Frontal cortex (tissue), 4 donors: Measurements from ENCODE around the gene HNRNPLL. TPM values are rescaled to one million over a fixed set of nuclear protein-coding genes. Genes with fewer than 3 reads are reported as not detected.
A peak's percentile ranks its signal among the peaks of the same experiment; 100 is the strongest.

Experiments
- DNase-seq, 2 donors: peaks; one replicate each; pipeline ENCODE4 v3.0.0; 2012; ENCODE audit warnings: low spot score in 2 of 2
- FAIRE-seq: peaks from 2 replicates; lab custom pipeline; 2012; peaks lifted over from hg19 to GRCh38; lab: Jason Lieb, UNC
- total RNA-seq: library from RNA; depleted of rRNA; stranded (reverse); fragments of >200 nt; gene quantifications from one replicate; pipeline ENCODE4 v1.2.3, GENCODE V29; 2014
- donor health status: control.
- donor health status: control.
- donor health status: control.

Gene HNRNPLL
- total RNA-seq, 1 donor from 2014 or later, result 77.9 TPM

DNA sequence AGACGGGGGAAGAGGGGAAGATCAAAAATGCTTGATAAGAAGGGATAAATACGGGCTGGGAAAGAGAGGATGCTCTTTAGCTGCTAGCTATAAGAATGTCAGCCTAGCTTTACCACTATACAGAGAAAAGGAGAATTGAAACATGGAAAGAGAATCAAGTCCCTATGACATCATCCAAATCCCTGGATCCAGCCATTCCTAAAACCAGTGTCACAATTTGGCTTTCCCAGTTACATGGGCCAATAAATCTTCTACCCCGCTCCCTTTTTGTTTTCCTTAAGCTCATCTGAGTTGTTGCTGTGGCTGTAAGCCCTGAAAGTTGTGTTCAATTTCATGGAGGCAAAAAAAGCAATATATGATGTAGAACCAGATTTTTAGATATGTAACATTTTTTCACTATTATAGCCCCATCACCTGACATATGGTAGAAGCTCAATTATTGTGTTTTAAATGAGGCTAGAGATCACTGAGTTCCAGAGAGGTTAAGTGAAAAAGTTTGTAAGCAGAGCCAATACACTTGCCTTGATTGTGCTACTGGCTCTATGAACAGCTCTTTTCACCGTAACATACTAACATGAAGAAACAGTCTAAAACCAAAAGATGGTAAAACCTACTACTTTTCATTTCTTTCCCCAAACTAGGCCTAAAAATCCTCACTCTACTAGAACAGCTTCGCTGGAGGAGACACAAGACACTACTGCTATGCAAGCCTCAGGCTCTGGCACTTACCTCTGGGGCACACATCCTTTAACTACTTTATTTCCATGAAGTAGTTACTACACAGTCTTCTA is 4.3 kb downstream of the HNRNPLL start:
- no peak for FAIRE-seq

DNA sequence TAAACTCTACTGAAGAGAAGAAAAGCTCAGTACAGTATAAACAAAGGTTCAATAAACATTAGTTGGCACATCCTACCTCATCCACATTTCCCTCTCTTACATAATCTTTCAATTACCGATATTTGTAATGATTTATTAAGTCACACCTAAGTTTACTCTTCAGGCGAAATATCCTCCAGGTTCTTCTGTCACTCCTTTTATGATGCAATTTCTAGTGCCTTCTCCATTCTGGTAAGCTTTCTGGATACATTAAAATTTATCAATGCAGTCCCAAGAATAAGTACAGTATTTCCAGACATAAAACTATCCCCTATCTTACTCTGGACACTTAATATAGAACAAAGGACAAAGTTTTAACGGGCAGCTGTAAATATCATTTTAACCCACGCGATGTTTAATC is 5.6 kb downstream of the HNRNPLL start:
- FAIRE-seq (no peak), DNase-seq (no peak)

More for the DNA sequence above, 4.3 kb downstream of the HNRNPLL start:
- no peak for DNase-seq

DNA sequence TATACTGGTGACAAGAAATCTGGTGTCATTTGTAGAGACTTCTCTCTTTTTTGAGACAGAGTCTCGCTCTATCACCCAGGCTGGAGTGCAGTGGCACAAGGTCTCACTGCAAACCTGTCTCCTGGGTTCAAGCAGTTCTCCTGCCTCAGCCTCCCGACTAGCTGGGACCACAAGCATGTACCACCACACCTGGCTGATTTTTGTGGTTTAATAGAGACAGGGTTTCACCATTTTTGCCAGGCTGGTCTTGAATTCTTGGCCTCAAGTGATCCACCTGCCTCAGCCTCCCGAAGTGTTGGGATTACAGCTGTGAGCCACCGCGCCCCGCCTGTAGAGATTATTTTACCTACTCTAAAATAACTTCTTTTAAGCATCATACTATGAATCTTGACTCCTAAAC is 6.5 kb downstream of the HNRNPLL start:
- FAIRE-seq (no peak), DNase-seq (no peak)

DNA sequence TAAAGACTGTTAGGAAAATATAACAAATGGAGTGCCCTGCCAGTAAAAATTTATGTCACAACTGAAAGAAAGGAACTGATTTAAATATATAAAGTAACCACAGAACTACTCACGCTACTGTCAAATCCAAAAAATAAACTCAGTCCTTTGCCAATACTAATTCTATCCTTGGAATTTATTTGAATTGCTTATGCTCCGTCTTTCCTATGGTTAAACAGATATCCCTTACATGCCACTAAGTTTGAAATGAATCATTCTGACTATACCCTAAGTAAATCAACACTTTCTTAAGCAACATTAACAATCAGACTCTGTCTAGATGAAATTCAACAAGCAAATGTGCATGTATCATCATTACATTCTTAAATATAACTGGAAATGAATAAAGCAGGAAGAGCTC is 9.8 kb downstream of the HNRNPLL start:
- DNase-seq, result no peak
- no peak for FAIRE-seq

GRCh38 chr2:38591152-38591551 is 11.6 kb downstream of the HNRNPLL start:
- FAIRE-seq (no peak), DNase-seq (no peak)

DNA sequence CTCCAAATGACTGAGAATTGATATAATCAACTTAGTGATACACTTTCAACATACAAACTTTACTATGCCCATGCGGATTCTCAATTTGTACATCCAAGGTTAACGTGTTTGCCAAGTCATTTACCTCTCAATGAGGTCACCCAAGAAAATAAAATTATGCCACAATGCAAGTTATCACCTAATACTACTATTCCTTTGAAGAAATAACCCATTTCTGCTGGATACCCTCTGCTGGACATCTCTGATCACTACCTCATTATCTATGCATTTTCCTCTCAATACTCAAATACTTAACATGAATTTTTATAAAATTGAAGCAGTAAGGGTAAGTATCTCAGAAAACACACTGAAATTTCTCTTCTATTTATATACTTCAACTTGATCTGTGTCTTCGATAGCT is 12.7 kb downstream of the HNRNPLL start:
- FAIRE-seq, result no peak
- DNase-seq, result no peak

DNA sequence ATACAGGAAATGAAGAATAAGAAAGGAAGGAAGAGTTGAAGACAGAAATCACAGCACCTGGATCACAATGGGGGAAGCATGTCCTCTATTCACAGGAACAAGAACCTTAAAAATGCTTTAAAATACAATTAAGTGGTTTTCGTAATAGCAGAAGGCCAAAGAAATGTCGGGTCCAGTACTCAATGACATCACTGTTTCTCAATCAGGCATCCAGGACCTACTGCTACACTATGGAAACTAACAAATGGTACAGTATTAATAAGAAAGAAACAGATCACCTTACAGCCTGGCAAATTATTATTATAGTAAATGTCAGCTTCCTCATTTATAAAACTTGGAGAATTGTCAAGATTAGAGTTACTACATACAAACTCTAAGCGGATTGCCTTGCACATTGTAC is 15.8 kb downstream of the HNRNPLL start:
- FAIRE-seq (no peak), DNase-seq (no peak)

DNA sequence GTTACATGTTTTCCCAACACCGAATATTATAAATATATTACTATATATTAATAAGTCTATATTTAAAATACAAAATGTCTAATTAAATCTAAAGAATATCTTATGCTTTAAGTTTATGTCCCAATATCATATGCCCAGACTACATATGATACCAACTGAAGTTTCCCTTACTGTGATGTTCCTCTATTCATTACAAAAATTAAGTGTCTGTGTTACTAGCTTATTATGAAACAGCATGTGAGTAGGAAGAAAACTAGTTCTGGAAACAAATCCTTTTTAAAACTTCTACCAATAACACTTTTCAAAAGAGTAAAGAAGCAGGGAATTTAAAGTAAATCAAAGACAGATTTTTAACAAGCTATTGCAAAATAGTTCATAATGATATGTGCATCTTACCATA is 17.8 kb downstream of the HNRNPLL start:
- DNase-seq (no peak), FAIRE-seq (no peak)

- FAIRE-seq (no peak), DNase-seq (no peak)
Observed at GRCh38 chr2:38583994-38584393, 18.7 kb downstream of the HNRNPLL start.

- FAIRE-seq, result peak; percentile 24
- DNase-seq, result no peak
Observed at GRCh38 chr2:38583524-38583923, 19.2 kb downstream of the HNRNPLL start.

DNA sequence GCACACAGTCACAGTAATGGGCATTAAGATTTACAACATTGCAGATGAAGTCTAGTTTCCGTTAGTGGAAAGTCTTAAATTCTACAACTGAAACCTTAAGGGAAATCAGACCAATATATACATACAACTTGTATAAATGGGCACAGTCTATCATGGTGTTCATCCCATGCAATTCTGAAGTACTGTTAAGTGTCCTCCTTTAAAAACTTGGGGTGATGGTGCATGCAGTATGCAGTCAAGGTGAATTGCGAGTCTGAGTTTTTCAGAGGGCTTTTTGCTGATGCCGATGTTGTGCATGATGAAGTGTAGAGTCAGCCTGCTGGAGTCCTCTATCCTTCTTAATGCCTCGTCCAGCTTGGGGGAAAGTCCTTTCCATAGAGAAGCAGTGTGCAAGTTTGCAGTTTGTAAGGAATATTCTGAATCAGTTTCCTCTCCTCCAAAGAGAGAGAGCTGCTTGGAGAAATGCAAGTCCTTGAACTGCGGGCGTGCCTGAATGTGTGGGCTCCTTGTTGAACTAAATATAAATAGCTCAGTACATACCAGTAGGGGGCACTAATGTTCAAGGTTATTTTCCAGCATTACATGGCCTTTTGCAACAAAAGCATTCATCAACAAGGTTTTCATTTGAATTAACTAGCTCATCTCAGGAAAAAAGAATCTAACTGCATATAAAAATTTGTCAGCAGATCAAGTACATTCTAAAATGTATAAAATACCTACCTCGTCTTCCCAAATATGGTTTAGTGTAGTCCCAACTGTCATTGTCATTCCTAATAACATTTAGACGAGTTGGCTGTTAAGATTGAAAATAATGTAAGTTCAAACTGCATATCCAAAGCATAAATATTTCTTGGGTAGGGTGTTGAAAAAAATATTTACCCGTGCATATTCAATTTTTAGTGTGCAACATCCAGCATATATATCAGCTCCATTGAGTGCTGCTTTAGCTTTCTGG is 21.3 kb downstream of the HNRNPLL start:
- no peak for DNase-seq
- FAIRE-seq, result peak; percentile 49

GRCh38 chr2:38580115-38580636 is 22.6 kb downstream of the HNRNPLL start:
- FAIRE-seq (no peak), DNase-seq (no peak)

DNA sequence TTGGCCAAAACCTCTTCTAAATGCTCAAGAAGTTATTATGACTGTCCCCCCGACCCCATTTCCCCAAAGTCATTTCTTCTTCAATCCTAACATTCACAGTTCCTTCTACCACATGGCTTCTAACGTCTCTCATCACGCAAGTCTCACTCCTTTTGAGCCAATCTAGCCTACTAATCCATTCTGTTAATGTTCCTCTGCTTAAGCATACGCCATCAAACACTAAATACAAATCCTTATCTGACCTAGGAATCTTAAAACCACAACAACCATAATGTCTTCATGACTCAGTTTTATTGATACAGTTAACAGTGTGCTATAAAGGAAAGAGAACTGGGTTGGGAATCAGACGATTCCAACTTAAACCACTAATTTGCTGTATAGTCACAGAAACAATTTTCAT is 23.9 kb downstream of the HNRNPLL start:
- FAIRE-seq, result no peak

GRCh38 chr2:38574278-38574677 is 28.4 kb downstream of the HNRNPLL start:
- FAIRE-seq, result no peak

More for the DNA sequence above, 23.9 kb downstream of the HNRNPLL start:
- no peak for DNase-seq

DNA sequence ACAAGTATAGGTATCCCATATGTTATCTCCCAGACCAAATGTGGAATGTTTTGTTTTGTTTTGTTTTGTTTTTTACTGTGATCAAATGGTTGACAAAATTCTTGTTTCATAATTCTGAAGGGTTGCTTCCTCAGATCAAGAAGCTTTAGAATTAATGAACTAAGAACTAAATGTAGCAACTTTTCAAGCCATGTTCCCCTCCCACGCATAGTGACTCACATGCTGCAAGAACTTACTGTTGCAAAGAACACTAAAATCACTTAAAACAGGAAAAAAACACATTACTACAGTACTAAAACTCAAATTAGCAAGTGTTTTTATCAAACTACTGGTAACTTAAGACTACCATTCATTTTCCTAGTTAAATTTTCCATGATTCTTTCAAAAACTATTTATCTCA is 30.6 kb downstream of the HNRNPLL start:
- no peak for FAIRE-seq

More at GRCh38 chr2:38574278-38574677, 28.4 kb downstream of the HNRNPLL start:
- DNase-seq, result no peak

DNA sequence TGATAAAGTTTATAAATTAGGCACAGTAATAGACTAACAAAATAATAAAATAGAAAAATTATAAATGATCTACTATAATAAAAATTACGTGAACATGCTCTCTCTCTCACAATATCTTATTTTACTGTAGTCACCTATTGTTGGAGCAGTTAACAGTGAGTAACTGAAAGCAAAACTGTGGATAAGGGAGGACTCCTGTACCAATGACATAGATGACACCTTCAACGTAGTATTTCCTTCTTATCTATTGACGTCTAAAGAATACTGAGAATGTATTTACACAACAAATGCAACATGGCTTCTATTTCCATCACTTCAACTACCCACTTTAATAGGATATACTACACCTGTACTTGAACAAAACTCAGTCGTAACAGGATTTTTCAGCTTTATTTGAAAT is 31.5 kb downstream of the HNRNPLL start:
- no peak for FAIRE-seq

More for the DNA sequence above, 30.6 kb downstream of the HNRNPLL start:
- DNase-seq, result no peak

DNA sequence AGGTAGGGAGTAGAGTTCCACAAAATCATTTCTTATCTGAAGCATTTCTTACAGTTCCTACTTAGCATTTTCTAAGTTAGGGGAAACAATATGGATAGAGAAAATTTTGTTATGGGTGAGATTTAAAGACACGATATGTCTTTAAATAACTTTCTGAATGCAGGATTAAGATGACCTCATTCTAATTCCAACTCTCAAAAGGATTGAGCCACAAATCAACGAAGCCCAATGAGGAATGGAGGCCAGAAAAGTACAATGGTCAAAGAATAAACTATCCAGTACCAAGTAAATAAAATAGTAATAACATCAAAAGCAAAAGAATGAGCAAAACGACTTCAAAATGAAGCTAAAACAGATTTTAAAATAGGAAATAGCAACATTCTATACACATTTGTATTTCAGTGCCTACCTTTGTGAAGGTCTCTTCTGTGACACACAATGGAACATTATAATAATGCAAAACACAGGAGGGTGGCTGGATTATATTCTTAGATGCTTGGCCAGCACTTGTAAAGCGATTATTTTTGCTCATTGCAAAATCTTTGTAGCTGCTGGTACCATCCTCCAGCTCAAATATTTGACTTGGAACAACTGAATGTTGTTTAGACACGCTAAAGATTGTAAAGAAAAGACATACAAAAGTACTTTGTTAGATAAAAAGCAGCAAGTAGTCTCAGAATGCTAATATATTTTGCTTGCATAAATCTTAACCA is 33.8 kb downstream of the HNRNPLL start:
- FAIRE-seq (no peak), DNase-seq (no peak)

More for the DNA sequence above, 31.5 kb downstream of the HNRNPLL start:
- DNase-seq, result no peak

- FAIRE-seq, result no peak
- no peak for DNase-seq
Observed at GRCh38 chr2:38565333-38565732, 37.4 kb downstream of the HNRNPLL start.

DNA sequence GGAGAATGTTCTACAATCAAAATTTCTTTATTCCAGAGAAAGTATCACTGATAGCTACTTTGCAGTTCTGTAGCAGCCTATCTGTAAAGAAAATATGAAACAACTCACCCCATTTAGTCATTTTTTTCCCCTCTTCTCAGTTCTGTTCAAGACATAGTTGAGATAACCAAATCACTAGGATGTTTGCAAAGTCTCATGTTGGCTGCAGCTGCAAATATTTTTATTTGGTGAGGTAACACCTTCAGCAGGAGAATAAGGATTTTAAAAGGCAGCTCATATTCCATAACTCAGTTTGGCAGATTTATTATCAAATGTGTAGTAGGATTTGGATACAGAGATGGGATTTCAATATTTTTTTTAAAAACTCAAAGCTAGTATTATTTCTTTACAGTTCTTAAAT is 41.0 kb downstream of the HNRNPLL start:
- DNase-seq (no peak), FAIRE-seq (no peak)

- DNase-seq (no peak), FAIRE-seq (no peak)
Observed at GRCh38 chr2:38560092-38560491, 42.6 kb downstream of the HNRNPLL start.
